HG03095 (cell line): ENCODE data around the gene MAPKAPK3.
"Not testable (repeated sequence)": the region's sequence is repeated elsewhere in the genome, so short reads cannot be mapped to it uniquely, and the experiment has no call there.

Source experiments
- ATAC-seq: cut with Tn5 transposase; IDR thresholded peaks from one replicate; pipeline ENCODE4 v1.9.1; 2021; ENCODE audit warnings: moderate library complexity; ENCODE audit not compliant: unreplicated experiment

The MAPKAPK3 gene

DNA sequence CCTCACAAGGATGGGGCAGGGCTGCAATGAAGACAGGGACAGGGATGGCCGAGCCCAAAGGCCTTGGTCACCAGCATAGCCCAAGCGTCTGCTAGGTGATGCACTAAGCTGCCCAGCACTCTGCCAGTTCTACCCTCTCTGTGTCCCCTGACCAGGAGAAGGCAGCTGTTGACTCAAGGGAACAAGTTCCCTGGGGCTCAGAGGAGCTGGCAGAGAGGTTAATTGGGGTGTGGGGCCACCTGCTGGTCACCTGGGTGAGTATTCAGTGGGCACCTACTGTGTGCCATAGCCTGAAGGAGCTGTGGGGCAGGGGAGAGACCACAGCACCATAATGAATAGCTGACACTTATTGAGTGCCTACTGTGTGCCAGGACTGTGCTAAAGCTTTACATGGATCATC is 35.8 kb downstream of the MAPKAPK3 start:
- ATAC-seq, result no peak

- ATAC-seq, result no peak
These were observed 37.1 kb downstream of the MAPKAPK3 start for GRCh38 chr3:50653937-50654595.

DNA sequence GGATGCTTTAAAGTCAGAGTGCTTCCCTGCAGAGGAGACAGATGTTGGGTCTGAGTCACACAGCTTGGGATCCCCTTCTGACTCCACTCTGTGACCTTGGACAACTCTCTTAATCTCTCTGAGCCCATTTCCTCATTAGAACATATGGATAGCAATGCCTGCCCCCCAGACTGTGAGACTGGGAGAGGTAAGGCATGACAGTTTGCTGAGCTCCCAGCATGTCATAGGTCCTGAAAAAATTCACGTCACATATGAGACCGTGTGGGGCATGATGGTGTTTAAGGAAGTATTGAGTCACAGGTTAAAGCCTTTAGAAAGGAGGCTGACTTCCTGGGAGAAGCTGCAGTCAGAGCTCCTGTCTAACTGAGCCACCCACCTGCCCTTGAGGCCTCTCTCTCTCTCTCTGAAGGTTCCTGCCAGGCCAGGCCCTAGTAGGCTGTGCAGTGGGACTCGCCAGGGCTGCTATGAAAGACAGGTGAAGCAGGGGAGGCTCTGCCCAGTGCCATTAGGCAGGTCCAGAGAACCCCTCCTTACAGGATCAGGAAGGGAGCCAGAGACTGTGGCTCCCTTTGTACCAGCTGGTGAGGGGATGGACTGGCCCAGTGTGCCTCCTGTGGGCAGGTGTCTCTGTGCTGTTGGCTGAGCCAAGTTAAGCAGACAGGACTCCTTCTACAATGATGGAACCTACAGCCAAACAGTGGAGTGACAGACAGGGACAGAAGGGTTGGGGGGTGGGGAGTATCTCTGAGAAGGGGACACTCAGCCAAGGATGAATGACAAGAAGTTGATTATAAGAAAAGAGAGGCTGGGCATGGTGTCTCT is 38.3 kb downstream of the MAPKAPK3 start:
- ATAC-seq, result no peak

DNA sequence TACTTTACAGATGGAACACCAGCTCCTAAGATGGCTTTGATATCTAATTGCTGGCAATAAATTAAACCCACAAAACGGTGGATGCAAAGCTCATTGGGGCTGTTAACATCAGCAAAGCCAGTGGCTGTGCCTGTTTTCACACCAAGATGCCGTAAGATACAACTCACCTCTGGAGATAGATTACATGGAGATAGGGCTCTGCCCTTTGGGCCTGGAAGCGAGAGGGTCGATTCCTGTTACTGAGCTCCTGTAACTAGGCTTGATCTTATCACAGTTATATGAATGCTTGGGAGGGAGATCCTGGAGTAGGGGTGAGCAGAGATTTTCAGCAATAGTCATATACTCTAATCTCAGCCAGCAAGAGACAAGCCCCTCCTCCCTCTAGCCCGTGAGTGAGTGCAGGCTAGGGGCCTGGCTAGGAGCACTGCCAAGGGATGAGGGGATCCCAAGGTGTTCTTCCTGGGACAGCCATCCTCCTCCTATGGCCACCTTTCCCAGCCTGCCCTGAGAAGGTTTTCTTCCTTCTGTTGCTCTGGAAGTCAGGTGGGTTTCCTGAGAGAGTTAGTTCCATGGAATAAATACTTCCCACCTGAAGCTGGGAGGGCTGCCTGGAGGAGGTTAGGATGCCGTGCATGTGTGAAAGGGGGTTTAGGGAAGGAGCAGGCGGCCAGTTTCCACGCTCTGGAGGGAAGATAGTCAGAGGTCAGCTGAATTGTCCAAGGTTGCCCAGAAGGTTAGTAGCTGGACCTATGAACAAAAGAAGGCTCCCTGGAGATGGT is 39.7 kb downstream of the MAPKAPK3 start:
- ATAC-seq, result no peak

- ATAC-seq, result no peak
These were observed 40.5 kb downstream of the MAPKAPK3 start for GRCh38 chr3:50657407-50657806.

GRCh38 chr3:50657816-50658215 is 40.9 kb downstream of the MAPKAPK3 start:
- ATAC-seq, result no peak

DNA sequence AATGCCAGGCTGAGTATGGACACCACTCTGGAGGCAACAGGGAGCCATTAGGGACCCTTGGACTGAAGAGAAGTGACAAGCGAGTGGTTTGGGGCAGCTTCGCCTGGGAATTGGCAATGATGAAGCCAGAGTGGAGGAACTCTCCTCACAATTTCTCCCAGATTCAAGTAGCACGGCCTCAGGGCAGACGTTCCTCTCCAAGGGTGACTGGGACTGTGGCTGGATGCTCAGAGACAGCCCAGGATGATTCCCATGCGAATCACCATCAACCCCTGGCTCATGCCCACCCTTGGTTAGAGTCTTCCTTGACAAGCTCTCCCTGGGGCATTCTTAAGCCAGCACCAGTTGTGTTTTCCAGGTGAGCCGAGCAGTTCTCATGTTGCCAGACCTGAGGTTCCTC is 41.5 kb downstream of the MAPKAPK3 start:
- no peak for ATAC-seq

DNA sequence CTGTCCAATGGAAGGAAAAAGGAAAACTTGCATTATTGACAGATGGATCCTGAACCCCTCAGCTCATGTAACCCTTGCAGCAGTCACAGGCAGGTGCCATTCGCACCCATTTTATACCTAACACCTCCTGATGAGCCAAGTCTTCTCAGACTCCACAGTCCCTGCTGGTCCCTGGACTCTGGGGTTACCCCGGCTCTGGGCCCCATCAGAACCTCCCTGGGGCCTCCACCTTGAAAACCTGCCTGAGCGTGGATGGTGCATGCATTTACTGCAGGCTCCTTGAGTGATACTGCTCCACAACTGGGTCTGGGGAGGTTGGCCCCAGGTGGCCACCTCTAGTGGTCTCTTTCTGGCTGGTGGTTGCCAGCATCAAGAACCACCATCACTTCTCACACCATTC is 41.9 kb downstream of the MAPKAPK3 start:
- no peak for ATAC-seq

DNA sequence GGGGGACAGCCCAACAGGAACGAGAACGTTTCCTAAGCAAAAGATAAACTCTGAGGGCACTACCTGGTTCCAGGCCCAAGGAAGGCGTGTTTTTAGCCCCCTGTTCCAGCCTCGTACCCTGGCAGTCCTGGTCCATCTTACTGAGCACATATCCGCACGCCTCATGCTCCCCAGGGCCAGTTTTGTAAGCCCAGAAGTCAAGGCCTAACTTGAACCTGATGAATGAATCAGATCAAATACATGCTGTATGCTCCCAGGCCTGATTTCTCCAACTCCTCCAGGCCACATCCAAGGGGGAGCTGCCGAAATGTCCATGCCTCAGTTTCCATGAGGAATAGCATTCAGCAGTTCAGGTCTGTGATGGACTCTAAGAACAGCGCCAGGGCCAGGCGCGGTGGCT is 43.4 kb downstream of the MAPKAPK3 start:
- ATAC-seq, result no peak

DNA sequence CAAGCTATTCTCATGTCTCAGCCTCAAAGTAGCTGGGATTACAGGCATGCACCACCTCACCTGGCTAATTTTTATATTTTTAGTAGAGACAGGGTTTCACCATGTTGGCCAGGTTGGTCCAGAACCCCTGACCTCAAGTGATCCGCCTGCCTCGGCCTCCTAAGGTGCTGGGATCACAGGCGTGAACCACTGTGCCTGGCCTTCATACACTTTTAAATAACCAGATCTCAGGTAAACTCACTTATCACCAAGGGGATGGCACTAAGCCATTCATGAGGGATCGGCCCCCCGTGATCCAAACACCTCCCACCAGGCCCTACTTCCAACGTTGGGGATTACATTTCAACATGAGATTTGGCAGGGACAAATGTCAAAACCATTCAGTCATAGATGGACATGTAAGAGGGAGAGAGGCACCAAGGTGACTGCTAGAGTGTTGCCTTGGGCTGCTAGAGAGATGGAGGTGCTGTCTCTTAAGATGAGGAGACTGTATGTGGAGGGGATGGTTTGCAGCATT is 44.4 kb downstream of the MAPKAPK3 start:
- no peak for ATAC-seq

- no peak for ATAC-seq
These were observed 45.5 kb downstream of the MAPKAPK3 start for GRCh38 chr3:50662408-50662807.

- ATAC-seq, result no peak
These were observed 48.3 kb downstream of the MAPKAPK3 start for GRCh38 chr3:50665081-50665840.

- not testable (repeated sequence) for ATAC-seq
These were observed 48.8 kb downstream of the MAPKAPK3 start for GRCh38 chr3:50665841-50666115.

GRCh38 chr3:50666837-50667236 is 49.9 kb downstream of the MAPKAPK3 start:
- no peak for ATAC-seq

DNA sequence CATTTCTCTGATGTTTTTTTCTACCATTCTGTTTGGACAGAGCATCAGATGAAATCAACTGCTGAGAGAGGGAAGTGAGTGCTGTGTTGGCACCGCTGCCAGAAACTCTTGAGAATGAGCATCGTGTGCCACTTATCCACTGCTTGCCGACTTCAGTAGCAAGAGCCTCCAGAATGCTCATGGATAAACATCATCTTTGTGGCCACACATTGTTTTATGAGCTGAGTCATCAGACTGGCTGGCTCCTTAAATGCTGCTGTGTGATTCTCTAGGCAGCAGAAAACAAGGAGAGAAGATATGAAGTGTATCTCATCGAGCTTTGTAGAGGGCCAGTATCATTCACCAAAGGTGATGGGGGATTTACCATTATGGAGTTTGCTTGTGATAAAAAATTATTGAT is 54.4 kb downstream of the MAPKAPK3 start:
- no peak for ATAC-seq

GRCh38 chr3:50672656-50673055 is 55.7 kb downstream of the MAPKAPK3 start:
- ATAC-seq, result no peak

DNA sequence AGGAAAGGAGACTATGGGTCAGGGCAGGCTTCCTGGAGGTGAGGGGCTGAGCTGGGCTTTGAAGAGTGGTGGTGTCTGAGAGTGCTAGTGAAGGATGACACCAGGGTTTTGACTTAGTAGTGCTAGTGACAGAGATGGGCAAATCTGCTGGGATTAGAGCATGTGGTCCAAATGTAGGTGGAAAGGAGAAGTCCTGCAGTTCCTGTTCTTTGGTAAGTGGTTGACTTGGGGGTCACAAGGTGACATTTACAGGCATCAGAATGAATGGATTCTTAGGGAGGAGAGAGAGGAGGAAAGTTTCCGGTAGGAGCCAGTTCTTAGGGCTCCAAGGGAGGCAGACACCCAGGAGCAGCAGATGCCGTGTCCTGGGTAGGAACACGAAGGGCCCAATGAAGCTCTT is 57.0 kb downstream of the MAPKAPK3 start:
- ATAC-seq, result no peak

DNA sequence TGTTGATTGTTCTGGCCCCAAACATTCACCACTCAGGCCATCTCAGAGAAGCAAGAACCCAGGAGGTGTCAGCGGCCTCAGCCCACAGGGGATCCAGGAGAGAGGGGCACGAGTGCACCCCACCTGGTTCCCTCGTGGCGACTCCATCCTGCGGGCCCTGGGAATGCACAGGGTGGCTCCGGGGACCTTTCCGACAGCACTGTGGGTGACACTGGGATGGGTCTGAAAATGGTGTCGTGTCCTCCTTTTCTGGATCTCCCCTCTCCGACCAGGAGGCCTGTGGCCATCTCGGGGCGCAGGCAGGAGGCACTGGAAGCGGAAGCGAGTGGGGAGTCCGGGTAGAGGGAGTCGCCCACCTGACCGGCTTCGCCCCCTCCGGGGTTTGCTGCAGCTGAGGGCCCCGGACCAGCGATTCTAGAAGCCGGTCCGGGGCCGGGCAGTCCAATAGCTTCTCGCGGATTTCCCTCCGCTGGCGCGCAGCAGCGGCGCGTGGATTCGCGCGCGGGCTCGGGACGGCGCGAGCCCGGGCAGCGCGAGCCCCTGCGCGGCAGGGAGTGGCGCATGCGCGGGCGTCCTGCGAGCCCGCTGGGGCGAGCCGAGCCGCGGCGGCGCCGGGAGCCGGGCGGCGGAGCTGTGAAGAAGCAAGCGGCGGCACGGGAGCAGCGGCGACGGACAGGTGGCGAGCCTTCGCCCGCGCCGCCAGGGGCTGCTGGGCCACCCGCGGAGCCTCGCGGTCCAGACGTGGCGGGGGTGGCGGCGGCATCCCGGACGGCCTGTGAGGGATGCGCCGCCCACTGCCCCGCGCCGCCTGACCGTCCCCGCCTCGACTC is 57.6 kb downstream of the MAPKAPK3 start, which contains the start of gene DOCK3:
DOCK3 (plus strand) TSS at position 579 of the 830 bp plus-strand sequence. CDS start 337 bp downstream, outside the sequence.
- no peak for ATAC-seq

DNA sequence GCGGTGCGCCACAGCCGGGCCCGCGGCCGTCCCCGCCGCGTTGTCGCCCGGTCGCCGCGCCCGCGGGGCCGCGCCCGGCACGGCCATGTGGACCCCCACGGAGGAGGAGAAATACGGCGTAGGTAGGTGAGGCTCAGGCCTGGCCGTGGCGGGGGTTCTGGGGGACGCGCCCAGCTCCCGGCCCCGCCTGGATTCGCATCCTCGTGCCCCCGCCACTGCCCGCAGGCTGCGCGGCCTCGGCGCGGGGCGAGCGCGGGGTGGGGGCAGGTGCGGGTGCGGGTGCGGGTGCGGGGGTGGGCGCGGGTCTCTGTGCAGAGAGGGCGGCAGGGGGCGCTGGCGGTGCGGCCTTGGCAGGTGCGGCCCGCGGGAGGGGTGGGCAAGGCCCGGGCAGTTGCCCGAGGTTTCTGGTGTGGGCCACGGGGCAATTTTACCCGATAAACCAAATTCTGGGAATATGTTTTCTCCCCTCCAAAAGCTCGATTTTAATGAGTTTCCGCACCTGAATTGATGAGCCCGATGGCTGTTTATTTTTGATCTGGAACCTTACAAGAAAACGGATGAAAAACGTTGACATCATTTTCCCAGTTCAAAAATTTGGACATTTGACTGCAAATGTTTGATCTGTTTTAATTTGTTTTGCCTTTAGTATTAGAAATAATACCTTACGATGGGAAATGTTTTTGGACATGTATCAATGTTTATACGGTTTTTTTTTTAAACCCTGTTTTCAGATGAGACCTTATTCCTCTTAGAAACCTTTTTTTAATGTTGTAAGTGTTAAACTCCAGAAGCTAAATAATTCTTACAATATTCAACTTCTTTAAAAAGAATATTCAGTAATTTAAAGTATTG is 58.5 kb downstream of the MAPKAPK3 start:
- ATAC-seq, result no peak
